Stimulated activated CD8-positive, alpha-beta memory T cell treated with anti-CD3 and anti-CD28 coated beads, Interleukin-4, amount 100 ng/mL, for 24 hours (primary cell): ENCODE measurements around the gene EXOC3L2.

ENCODE experiments used
- DNase-seq: peaks from one replicate; pipeline ENCODE4 v3.0.0-alpha.2; 2020; ENCODE audit warnings: low read depth

Gene EXOC3L2

GRCh38 chr19:45179072-45179891 lies 65.9 kb downstream of the EXOC3L2 start:
- no peak for DNase-seq

- peak; percentile 99 for DNase-seq
These were observed 66.7 kb downstream of the EXOC3L2 start, which contains the start of gene BLOC1S3 for GRCh38 chr19:45178262-45179071. Gene BLOC1S3, plus strand, starts transcription at chr19:45178784. Its CDS starts 513 bp downstream, at chr19:45179297.

- no peak for DNase-seq
These were observed 67.4 kb downstream of the EXOC3L2 start, which contains the start of gene TRAPPC6A for GRCh38 chr19:45177817-45178261. Gene TRAPPC6A, minus strand, starts transcription at chr19:45178237. Its CDS starts 19 bp downstream, at chr19:45178218.

GRCh38 chr19:45175515-45176345 lies 69.5 kb downstream of the EXOC3L2 start:
- no peak for DNase-seq

GRCh38 chr19:45173816-45174215 lies 71.4 kb downstream of the EXOC3L2 start:
- no peak for DNase-seq

GRCh38 chr19:45172611-45173208 lies 72.5 kb downstream of the EXOC3L2 start:
- DNase-seq: no peak

GRCh38 chr19:45172173-45172572 lies 73.0 kb downstream of the EXOC3L2 start:
- no peak for DNase-seq

GRCh38 chr19:45171211-45171623 lies 74.0 kb downstream of the EXOC3L2 start:
- DNase-seq: no peak

- no peak for DNase-seq
These were observed 74.8 kb downstream of the EXOC3L2 start for GRCh38 chr19:45170146-45171106.

- DNase-seq: no peak
These were observed 75.6 kb downstream of the EXOC3L2 start for GRCh38 chr19:45169602-45170001.

GRCh38 chr19:45168767-45169351 lies 76.3 kb downstream of the EXOC3L2 start:
- DNase-seq: no peak

GRCh38 chr19:45166723-45167252 lies 78.4 kb downstream of the EXOC3L2 start:
- DNase-seq: no peak

GRCh38 chr19:45164577-45165335 lies 80.5 kb downstream of the EXOC3L2 start:
- peak; percentile 42 for DNase-seq

- DNase-seq: no peak
These were observed 81.3 kb downstream of the EXOC3L2 start for GRCh38 chr19:45163751-45164460.

- no peak for DNase-seq
These were observed 82.1 kb downstream of the EXOC3L2 start for GRCh38 chr19:45163156-45163555.

- no peak for DNase-seq
These were observed 82.5 kb downstream of the EXOC3L2 start for GRCh38 chr19:45162608-45163143.
